NCI-H774 (cell line): ENCODE data around the gene ANKRD33B.
"Not testable (repeated sequence)": the region's sequence is repeated elsewhere in the genome, so short reads cannot be mapped to it uniquely, and the experiment has no call there.

Experiments used
- DNase-seq: peaks from one replicate; lab custom pipeline; 2025; lab: John Stamatoyannopoulos, UW

Gene ANKRD33B

GRCh38 chr5:10636363-10637142, 72.7 kb downstream of the ANKRD33B start:
- DNase-seq, result no peak

- DNase-seq, result no peak
These were observed 74.1 kb downstream of the ANKRD33B start for GRCh38 chr5:10637944-10638343.

GRCh38 chr5:10638723-10639122, 74.9 kb downstream of the ANKRD33B start:
- DNase-seq, result not testable (repeated sequence)

GRCh38 chr5:10639846-10640368, 76.0 kb downstream of the ANKRD33B start:
- no peak for DNase-seq

- no peak for DNase-seq
These were observed 78.5 kb downstream of the ANKRD33B start for GRCh38 chr5:10642367-10642766.

DNA sequence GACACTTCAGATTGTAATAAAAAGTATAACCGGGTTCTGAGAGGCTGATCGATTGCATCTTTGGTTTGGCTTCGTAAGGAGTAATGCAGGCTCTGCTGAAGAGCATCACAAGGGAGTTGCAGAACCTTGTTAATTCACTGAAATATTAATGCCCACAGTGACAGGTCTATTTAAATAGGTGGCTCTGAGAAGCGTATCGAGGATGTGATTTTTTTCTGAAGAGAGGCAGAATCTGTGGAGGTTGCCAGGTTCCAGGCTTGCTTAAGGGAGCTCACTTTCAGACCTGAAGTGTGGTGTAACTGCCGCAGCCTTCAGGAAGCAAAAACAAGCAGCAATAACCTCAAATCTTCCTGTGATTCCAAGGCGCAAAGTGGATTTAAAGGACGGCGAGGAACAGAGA, 80.3 kb downstream of the ANKRD33B start:
- no peak for DNase-seq

- no peak for DNase-seq
These were observed 81.3 kb downstream of the ANKRD33B start for GRCh38 chr5:10645146-10645545.

DNA sequence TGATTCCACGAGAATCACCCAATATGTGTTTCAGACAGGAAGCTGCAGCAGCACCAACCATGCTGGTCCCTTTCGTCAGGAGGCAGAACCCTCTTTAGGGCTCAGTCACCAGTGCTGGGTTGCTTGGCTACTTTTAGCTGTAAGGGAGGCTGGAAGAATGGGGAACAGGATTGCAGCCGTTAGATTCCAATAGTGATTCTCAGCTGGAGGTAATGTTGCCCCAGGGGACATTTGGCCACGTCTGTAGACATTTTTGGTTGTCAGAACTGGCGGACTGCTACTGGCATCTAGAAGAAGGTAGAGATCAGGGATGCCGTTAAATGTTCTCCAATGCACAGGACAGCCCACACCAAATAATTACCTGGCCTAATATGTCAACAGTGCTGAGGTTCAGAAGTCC, 81.8 kb downstream of the ANKRD33B start:
- DNase-seq, result no peak

DNA sequence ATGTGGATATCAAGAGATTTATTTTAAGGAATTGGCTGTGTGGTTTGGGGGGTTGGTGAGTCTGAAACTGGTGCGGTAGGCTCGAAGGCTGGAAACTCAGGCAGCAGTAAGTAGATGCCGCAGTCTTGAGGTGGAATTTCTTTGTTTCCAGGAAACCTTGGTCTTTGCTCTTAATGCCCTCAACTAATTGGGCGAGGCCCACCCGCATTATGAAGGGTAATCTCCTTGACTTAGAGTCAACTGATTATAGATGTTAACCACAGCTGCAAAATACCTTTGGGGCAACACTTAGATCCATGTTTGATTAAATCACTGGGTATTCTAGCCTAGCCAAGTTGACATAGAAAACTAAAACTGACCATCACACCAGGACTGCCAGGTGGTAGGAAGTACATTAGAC, 83.8 kb downstream of the ANKRD33B start:
- no peak for DNase-seq

- DNase-seq, result no peak
These were observed 85.2 kb downstream of the ANKRD33B start for GRCh38 chr5:10648806-10649665.

DNA sequence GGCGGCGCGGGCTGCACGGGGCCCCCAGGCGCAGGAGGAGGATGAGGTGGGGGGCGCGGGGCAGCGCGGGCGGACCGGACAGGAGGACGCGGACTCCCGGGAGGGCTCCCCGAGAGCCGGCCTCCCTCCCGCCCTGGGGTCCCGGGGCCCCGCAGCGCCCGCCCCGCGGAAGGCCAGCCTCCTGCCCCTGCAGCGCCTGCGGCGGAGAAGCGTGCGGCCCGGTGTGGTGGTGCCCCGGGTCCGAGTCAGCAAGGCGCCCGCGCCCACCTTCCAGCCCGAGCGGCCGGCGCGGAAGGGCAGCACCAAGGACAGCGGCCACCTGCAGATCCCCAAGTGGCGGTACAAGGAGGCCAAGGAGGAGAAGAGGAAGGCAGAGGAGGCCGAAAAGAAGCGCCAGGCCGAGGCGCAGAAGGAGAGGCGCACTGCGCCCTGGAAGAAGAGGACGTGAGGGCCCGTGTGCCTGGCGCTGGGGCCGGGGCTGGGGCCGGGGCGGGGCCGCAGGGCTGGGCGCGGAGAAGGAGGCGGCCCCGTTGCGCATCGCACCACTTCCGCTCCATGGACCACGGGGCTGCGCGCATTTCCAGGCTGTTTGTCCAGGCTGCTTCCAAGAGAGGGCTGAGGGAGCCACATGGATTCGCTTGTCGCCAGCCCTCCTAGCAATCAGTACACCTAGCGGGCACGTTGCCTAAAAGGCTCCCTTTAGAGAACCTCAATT, 86.0 kb downstream of the ANKRD33B start:
- no peak for DNase-seq

DNA sequence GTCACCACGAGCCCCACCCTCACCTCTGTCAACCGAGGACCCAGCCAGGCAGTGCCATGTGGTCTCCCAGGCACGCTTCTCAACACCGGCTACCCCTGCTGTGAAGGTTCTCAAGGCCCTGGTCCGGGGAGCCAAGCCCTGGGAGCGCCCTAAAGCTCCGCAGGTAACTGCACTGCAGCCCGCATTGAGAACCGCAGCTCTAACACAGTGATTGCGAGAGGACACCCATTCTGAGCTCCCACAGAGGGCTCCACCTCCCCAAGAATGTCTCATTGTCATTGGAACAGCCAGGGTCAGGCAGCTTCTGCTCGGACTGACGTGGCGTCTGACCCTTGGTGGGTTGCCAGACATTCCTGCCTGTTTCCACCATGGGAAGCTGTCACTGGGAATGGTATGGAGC, 88.3 kb downstream of the ANKRD33B start:
- no peak for DNase-seq

GRCh38 chr5:10652606-10653005, 88.7 kb downstream of the ANKRD33B start:
- DNase-seq, result no peak

- DNase-seq, result no peak
These were observed 89.2 kb downstream of the ANKRD33B start for GRCh38 chr5:10653043-10653442.

GRCh38 chr5:10653751-10654400, 90.0 kb downstream of the ANKRD33B start:
- no peak for DNase-seq

DNA sequence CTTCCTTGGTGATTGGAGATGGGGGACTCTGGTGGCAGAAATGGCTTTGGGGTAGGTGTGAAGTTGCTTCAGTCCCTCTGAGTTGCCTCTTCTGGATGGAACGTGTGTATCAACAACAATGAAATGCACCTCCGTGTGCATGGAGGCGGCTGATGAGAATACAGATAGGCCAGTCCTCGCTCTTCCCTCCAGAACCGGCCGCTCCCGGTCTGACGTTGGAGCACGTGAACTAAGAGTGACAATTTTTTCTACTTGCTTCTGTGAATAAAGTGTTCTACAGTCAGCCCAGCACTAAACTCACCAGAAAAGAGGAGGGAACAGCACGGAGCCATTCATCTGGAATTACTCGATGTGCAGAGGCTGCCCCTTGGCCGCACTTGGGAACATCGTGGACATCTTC, 90.7 kb downstream of the ANKRD33B start:
- no peak for DNase-seq

DNA sequence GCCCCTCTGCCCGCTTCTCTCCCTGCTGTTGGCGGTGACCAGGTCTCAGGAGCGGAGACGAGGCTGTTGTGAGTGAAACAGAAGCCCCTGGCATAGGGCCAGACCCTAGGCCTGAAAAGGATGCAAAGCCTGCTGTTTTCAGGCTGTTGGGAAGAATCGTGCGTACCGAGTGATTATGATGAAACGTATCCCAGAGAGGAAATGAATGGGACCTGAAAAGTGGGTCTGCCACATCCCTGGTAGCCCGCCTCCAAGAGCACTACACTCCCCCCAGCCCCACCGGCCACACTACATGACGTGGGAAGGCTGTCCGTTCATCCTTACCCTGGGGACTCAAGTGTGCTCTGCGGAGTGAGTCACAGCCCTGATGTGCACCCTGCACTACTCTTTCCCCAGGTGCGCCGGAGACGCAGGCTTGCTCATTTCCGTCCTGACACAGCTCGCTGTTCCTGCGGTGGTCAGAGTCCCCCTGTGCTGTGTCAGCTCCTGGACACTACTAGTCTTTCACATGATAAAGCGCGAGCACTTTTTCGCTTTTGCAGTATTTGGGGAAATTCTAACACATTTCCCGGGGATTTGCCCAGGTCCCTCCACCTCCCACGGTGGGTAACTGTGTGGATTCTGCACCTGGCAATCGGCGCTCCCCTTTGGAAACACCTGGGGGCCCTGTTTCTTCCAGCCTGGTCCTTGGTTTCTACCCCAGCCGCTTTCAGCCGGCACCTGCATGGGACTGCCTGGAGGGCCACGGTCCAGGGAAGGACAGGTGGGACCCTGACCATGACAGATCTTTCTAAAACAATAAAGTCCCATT, 91.5 kb downstream of the ANKRD33B start:
- DNase-seq, result no peak

DNA sequence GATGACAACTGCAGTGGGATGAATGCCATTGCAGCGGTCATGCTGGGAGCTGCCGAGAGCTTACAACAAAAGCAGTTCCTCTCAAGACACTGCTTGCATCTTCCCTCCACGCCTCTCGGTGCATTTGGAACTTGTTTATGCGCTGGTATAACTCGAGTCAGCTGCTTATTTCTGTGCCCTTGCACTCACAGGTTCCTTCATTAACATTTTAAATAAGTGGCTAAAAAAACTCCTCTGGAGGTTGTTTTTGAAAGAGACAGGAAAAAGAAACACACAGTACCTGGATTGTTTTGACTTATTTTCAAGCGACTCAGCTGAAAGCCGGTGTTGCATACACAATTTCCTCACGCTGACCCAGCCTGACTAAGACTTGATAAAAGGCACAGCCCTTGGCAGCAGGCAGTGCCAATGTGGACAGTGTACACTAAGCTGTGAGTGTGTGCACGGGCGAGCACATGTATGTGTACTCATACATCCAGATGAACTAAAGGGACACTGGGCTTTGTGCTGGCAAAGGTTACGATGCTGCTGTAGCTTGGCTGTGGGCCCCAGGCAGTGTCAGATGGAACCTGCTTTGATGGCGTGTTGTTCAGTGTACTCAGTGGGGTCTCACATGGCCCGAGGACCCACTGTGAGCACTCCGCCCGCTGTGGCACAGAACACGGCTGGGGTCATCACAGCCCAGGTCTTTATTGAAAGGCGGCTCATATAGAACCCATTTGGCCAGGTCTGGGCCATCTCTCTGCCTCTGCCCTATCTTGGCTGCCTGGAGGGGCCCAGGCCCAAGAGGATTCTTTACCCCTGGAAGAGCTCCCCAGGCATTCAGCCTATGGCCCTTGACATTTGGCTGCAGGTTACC, 92.3 kb downstream of the ANKRD33B start:
- DNase-seq, result no peak

GRCh38 chr5:10658265-10658664, 94.4 kb downstream of the ANKRD33B start:
- DNase-seq, result no peak

DNA sequence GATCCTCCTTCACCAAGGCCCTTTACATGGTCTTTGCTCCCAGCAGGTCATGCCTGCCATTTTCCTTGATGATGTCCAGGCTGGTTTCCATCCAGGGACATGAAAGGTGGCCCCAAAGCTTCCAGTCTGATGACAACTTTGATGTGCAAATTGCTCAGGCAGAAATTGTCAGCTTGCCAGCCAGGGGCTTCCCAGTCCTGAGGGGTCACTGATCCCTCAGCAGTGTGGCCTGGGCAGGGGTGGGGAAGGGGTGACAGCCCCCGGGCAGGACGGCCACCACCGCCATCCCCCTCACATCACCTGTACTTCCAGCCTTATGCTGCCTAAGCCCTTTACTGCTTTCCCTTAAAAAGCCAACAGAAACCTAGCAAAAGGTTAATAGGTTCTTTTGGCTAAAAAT, 96.3 kb downstream of the ANKRD33B start:
- no peak for DNase-seq
